IPS-NIHi11 (cell line): ENCODE measurements around the gene FGF8.

ENCODE experiments used
- DNase-seq: peaks from one replicate; pipeline ENCODE4 v3.0.0; 2012; ENCODE audit warnings: mixed read lengths, low spot score

The FGF8 gene

GRCh38 chr10:101768791-101769170, 7.1 kb downstream of the FGF8 start:
- no peak for DNase-seq

GRCh38 chr10:101767966-101768790, 7.7 kb downstream of the FGF8 start:
- no peak for DNase-seq

GRCh38 chr10:101767600-101767945, 8.3 kb downstream of the FGF8 start:
- DNase-seq: no peak

- no peak for DNase-seq
Observed at GRCh38 chr10:101766753-101767599, 8.9 kb downstream of the FGF8 start.

- no peak for DNase-seq
Observed at GRCh38 chr10:101766306-101766705, 9.6 kb downstream of the FGF8 start.

GRCh38 chr10:101763141-101763846, 12.6 kb downstream of the FGF8 start:
- DNase-seq: no peak

- DNase-seq: no peak
Observed at GRCh38 chr10:101762736-101763135, 13.2 kb downstream of the FGF8 start.

- no peak for DNase-seq
Observed at GRCh38 chr10:101761226-101761625, 14.7 kb downstream of the FGF8 start.

GRCh38 chr10:101760510-101760909, 15.4 kb downstream of the FGF8 start:
- DNase-seq: no peak

GRCh38 chr10:101759309-101760247, 16.3 kb downstream of the FGF8 start:
- DNase-seq: peak; percentile 58

- no peak for DNase-seq
Observed at GRCh38 chr10:101758858-101759257, 17.1 kb downstream of the FGF8 start.

- no peak for DNase-seq
Observed at GRCh38 chr10:101752241-101752640, 23.7 kb downstream of the FGF8 start.

GRCh38 chr10:101749047-101750016, 26.6 kb downstream of the FGF8 start:
- peak; percentile 80 for DNase-seq

- no peak for DNase-seq
Observed at GRCh38 chr10:101748496-101748895, 27.4 kb downstream of the FGF8 start.

- DNase-seq: no peak
Observed at GRCh38 chr10:101745074-101745696, 30.7 kb downstream of the FGF8 start.

- DNase-seq: no peak
Observed at GRCh38 chr10:101744267-101744666, 31.6 kb downstream of the FGF8 start.

GRCh38 chr10:101741938-101742337, 34.0 kb downstream of the FGF8 start:
- no peak for DNase-seq

GRCh38 chr10:101736666-101737065, 39.2 kb downstream of the FGF8 start:
- DNase-seq: no peak

GRCh38 chr10:101732096-101732495, 43.8 kb downstream of the FGF8 start:
- DNase-seq: no peak

GRCh38 chr10:101726115-101726387, 49.9 kb downstream of the FGF8 start:
- no peak for DNase-seq
